ENCODE measurements around the gene MTA2.

The MTA2 gene

DNA sequence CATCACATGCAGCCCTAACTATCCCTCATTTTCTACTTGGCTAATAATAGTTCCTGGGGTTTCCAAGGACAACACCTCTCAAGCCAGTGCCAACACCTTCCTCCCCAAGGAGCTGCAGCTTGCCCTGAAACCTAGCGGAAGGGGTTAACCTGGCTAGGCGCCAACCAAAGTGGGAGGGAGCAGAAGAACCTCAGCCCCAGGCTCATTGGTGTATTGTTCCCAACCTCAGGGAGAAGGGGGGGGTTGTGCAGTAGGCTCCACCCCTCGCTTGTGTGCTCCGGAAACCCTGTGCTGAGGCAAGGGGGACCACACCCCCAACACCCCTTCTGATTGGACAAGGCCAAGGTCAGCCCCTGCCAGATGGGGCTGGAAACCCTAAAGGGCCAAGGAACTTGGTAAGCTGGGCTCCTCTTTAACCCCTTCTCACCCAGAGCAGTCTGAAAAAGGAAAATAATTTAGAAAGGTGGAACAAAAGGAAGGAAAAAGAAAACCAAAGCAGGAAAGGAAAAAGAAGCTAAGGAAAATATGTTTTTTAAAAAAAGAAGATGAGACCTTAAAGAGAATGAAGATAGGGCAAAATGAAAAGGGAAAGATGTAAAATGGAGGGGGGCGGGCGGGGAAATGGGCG lies 2.5 kb downstream of the MTA2 start:
- POLR2A ChIA-PET = interaction anchor here (0.8 to 3.1 kb wide), 4 partner anchors 7 to 66 kb away, joined by 3 to 64 read pairs (median 5); partner anchors contain the start of genes C11orf98, CSKMT and TUT1
- TF ChIP-seq, protein P1, sequence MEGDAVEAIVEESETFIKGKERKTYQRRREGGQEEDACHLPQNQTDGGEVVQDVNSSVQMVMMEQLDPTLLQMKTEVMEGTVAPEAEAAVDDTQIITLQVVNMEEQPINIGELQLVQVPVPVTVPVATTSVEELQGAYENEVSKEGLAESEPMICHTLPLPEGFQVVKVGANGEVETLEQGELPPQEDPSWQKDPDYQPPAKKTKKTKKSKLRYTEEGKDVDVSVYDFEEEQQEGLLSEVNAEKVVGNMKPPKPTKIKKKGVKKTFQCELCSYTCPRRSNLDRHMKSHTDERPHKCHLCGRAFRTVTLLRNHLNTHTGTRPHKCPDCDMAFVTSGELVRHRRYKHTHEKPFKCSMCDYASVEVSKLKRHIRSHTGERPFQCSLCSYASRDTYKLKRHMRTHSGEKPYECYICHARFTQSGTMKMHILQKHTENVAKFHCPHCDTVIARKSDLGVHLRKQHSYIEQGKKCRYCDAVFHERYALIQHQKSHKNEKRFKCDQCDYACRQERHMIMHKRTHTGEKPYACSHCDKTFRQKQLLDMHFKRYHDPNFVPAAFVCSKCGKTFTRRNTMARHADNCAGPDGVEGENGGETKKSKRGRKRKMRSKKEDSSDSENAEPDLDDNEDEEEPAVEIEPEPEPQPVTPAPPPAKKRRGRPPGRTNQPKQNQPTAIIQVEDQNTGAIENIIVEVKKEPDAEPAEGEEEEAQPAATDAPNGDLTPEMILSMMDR (IDR thresholded peaks at IDR 0.05; ENCODE audit: control extremely low read depth, extremely low read depth, low read depth, missing control alignments) = no peak
- peak; percentile 93 for DNase-seq (ENCODE audit: extremely low spot score)
- CTCF ChIA-PET = interaction anchor here (1.5 to 2.5 kb wide), 2 partner anchors 12 to 15 kb away, joined by 4 to 12 read pairs; partner anchors contain the start of gene EML3

DNA sequence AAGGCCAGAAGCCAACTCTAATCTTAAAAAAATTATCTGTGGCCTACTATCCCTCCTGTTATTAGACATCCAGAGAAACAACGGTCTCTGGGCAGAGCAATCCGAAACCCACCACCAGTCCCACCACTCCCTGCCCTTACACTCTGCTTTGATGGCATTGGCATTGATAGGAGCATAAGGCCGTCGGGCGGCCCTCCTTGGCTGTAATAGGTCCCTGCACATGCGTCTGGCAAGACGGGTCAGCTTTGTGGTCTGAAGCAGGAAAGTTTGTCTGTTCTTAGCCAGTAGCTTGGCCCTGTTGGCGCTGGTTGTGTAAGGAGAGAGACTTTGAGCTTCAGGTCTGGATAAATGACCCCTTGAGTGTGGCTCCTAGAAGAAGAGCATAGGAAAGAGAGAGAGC lies 6.5 kb downstream of the MTA2 start:
- TF ChIP-seq, protein P1 (IDR thresholded peaks at IDR 0.05; ENCODE audit: control extremely low read depth, extremely low read depth, low read depth, missing control alignments) = no peak
- DNase-seq (ENCODE audit: extremely low spot score) = no peak
- POLR2A ChIA-PET = no interaction called here
- CTCF ChIA-PET = interaction anchor here (1.4 to 2.6 kb wide), 2 partner anchors 16 to 99 kb away, joined by 5 to 7 read pairs; no protein-coding TSS in a partner anchor

DNA sequence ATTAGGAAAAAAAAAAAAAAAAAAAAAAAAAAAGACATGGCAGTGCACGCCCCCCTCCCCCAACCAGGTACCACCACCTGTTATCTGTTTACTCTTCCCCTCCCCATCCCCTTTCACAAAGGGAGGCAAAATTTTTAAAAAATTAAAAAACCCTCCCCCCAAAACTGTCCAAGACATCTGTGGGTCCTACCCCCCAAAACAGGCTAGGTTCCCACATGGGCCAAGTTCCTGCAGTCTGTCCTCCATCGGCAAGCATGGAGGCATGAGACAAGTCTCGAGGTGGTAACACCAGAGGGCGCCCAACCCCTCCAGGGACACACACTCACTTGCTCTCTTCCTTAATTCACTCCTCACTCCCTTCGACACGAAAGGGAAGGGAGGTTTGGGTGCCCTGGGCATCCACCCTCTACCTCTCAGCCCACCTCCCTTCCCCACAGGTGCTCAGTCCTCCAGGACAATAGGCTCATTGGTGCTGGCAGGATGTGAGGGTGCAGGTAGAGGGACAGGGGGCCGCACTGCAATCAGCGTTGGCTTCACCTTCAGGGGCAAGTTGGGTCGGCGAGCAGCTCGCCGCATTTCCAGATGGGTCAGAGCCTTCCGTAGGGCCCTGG lies 8.1 kb downstream of the MTA2 start:
- TF ChIP-seq, protein P1 (IDR thresholded peaks at IDR 0.05; ENCODE audit: control extremely low read depth, extremely low read depth, low read depth, missing control alignments) = peak; percentile 45
- DNase-seq (ENCODE audit: extremely low spot score) = peak; percentile 67

DNA sequence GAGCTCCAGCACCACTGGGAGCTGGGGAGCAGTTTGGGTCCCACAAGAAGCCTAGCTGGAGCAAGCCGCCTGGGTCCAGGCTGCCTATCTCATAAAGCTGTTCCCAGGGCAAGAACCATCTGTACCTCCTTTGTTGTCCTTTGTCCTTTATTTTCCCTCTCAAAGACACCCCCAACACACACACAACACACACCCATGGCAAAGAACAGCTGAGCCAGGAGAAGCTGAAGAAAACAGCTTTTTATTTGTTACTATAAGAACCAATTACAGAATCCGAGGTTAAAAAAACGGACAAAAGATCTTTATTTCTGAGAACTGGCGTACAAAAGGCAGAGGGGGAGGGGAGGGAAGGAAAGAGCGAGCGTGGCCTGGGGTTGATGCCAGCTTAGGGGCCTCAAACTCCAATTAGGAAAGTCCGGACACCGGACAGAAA lies 8.7 kb downstream of the MTA2 start:
- TF ChIP-seq, protein P1 (IDR thresholded peaks at IDR 0.05; ENCODE audit: control extremely low read depth, extremely low read depth, low read depth, missing control alignments) = no peak
- CTCF ChIA-PET = interaction anchor here (1.0 to 4.1 kb wide), 17 partner anchors 8 to 193 kb away, joined by 3 to 50 read pairs (median 5); partner anchors contain the start of genes EML3, LRRN4CL, MTA2 and POLR2G
- no peak for DNase-seq (ENCODE audit: extremely low spot score)
- POLR2A ChIA-PET = interaction anchor here (0.5 to 3.9 kb wide), 13 partner anchors 8 to 195 kb away, joined by 3 to 87 read pairs (median 10); partner anchors contain the start of genes C11orf98, CSKMT, EEF1G and EML3

More for the DNA sequence above, 8.1 kb downstream of the MTA2 start:
- CTCF ChIA-PET = interaction anchor here (0.9 to 4.1 kb wide), 13 partner anchors 7 to 177 kb away, joined by 3 to 50 read pairs (median 4); partner anchors contain the start of genes B3GAT3, EML3, LRRN4CL and MTA2
- POLR2A ChIA-PET = interaction anchor here (0.7 to 3.9 kb wide), 7 partner anchors 7 to 134 kb away, joined by 3 to 87 read pairs (median 15); partner anchors contain the start of genes C11orf98, CSKMT, EEF1G and EML3

DNA sequence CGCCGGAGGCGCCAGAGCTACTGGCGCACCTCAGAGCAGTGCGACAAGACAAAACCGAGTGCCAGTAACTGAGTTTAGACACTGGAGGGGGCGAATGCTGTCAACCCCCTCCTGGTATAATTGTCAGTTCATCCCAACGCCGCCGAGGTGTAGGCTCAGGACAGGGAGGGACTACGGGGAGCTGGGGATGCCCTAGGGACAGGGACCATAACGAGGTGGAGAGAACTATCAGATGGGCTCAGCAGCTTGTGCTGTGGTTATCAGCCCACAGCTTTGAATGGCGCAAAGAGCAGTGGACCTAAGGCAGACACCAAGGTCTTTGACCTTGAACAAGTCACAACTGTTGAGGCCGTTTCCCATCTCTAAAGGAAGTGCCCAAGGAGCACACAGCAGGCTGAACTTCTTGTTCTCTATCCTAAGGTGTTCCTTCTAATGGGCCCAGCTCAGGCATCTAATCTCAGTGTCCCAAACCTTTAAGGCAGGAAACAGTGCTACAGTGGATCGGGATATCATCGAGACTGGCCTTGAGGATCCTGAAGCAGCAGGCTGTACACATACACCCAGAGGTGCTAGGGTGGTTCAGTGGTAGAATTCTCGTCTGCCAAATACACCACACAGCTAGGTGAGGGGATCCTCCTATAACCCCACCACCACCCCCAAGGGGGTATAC lies 9.4 kb downstream of the MTA2 start:
- no peak for DNase-seq (ENCODE audit: extremely low spot score)
- CTCF ChIA-PET = interaction anchor here (0.9 to 4.1 kb wide), 31 partner anchors 9 to 197 kb away, joined by 3 to 50 read pairs (median 4); partner anchors contain the start of genes B3GAT3, EML3, LRRN4CL and MTA2
- POLR2A ChIA-PET = interaction anchor here (0.5 to 3.9 kb wide), 38 partner anchors 8 to 292 kb away, joined by 3 to 87 read pairs (median 6); partner anchors contain the start of genes B3GAT3, C11orf98, CSKMT and EEF1G
- TF ChIP-seq, protein P1 (IDR thresholded peaks at IDR 0.05; ENCODE audit: control extremely low read depth, extremely low read depth, low read depth, missing control alignments) = no peak

Measured in GM10248 (cell line).